ENCODE results near the gene PGRMC1.

The PGRMC1 gene

DNA sequence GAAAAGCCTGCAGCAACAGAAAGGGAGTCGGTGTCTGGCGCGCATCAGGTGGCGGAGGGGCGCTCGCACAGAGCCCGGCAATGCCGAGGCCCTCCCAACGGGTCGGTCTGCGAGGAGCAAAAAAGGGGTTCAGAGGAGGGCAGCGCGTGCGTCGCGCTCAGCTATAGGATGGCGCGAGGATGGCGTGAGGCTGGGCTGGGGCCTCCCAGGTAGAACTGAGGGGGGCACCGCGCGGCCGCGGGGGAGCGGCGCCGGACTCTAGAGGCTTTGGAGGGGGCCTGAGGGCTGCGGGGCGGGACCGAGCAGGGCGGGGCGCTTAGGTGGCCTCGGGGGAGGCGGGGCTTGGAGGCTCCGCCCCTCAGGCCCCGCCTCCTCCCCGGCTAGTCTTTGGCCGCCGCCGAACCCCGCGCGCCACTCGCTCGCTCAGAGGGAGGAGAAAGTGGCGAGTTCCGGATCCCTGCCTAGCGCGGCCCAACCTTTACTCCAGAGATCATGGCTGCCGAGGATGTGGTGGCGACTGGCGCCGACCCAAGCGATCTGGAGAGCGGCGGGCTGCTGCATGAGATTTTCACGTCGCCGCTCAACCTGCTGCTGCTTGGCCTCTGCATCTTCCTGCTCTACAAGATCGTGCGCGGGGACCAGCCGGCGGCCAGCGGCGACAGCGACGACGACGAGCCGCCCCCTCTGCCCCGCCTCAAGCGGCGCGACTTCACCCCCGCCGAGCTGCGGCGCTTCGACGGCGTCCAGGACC is at the start of gene PGRMC1:
Gene PGRMC1 (plus strand): TSS at position 414 of the 751 bp plus-strand sequence. CDS start 79 bp downstream, at position 493.
- Histone ChIP-seq H3K4me3 (ENCODE audit: low read length in 2 of 2) (peak within 1 kb of the TSS; percentile 80 to 81), H3K9me3 (ENCODE audit: control insufficient read depth in 2 of 2, low read length in 2 of 2) (no peaks in the 10 kb centered on the region), H3K27ac (ENCODE audit: low read depth in 2 of 2, low read length in 2 of 2) (peak within 1 kb of the TSS; percentile 79 to 85), H3K4me1 (ENCODE audit: control insufficient read depth in 2 of 2, insufficient read depth in 2 of 2, low read length in 2 of 2) (peaks cover 0 to 11% of the 10 kb centered on the region in 2 donors), H3K27me3 (ENCODE audit: control insufficient read depth in 2 of 2, insufficient read depth in 2 of 2, low read length in 2 of 2) (no peaks in the 10 kb centered on the region), H3K36me3 (ENCODE audit: control insufficient read depth in 2 of 2, insufficient read depth in 2 of 2, low read length in 2 of 2) (no peaks in the 10 kb centered on the region), H3K9ac (ENCODE audit: low read depth in 1 of 2, low read length in 2 of 2) (peak within 1 kb of the TSS; percentile 64 to 89)

- Histone ChIP-seq H3K27me3 (ENCODE audit: control insufficient read depth in 2 of 2, insufficient read depth in 2 of 2, low read length in 2 of 2) (no peaks in the 10 kb centered on the region), H3K36me3 (ENCODE audit: control insufficient read depth in 2 of 2, insufficient read depth in 2 of 2, low read length in 2 of 2) (no peaks in the 10 kb centered on the region), H3K9me3 (ENCODE audit: control insufficient read depth in 2 of 2, low read length in 2 of 2) (no peaks in the 10 kb centered on the region), H3K27ac (ENCODE audit: low read depth in 2 of 2, low read length in 2 of 2) (no peak overlapping the region), H3K4me3 (ENCODE audit: low read length in 2 of 2) (no peak overlapping the region), H3K9ac (ENCODE audit: low read depth in 1 of 2, low read length in 2 of 2) (no peak overlapping the region), H3K4me1 (ENCODE audit: control insufficient read depth in 2 of 2, insufficient read depth in 2 of 2, low read length in 2 of 2) (no peaks in the 10 kb centered on the region)
Observed at GRCh38 chrX:119186763-119187162, 49.3 kb upstream of the PGRMC1 start.

DNA sequence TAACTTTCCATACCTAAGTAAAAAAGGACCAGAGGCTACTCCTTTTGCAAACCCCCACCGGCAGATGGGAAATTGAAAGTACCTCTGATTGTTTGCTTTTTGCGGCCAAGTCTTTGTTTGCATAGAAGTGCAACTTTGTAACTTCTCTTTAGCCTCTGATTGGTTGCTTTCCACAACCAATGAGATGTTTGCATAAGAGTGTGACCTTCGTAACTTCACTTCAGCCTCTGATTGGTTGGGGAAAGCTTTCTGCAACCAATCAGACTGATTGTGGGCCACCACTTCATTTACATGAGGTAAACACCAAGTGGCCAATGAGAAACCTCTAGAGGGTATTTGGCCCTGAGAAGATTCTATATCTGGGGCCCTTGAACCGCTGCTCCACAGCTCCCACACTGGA is 48.8 kb upstream of the PGRMC1 start:
- no peak overlapping the region for H3K27ac ChIP-seq (ENCODE audit: low read depth in 2 of 2, low read length in 2 of 2)
- no peaks in the 10 kb centered on the region for H3K36me3 ChIP-seq (ENCODE audit: control insufficient read depth in 2 of 2, insufficient read depth in 2 of 2, low read length in 2 of 2)
- no peak overlapping the region for H3K4me3 ChIP-seq (ENCODE audit: low read length in 2 of 2)
- H3K9ac ChIP-seq (ENCODE audit: low read depth in 1 of 2, low read length in 2 of 2): no peak overlapping the region
- H3K9me3 ChIP-seq (ENCODE audit: control insufficient read depth in 2 of 2, low read length in 2 of 2): no peaks in the 10 kb centered on the region
- no peaks in the 10 kb centered on the region for H3K4me1 ChIP-seq (ENCODE audit: control insufficient read depth in 2 of 2, insufficient read depth in 2 of 2, low read length in 2 of 2)
- H3K27me3 ChIP-seq (ENCODE audit: control insufficient read depth in 2 of 2, insufficient read depth in 2 of 2, low read length in 2 of 2): no peaks in the 10 kb centered on the region

DNA sequence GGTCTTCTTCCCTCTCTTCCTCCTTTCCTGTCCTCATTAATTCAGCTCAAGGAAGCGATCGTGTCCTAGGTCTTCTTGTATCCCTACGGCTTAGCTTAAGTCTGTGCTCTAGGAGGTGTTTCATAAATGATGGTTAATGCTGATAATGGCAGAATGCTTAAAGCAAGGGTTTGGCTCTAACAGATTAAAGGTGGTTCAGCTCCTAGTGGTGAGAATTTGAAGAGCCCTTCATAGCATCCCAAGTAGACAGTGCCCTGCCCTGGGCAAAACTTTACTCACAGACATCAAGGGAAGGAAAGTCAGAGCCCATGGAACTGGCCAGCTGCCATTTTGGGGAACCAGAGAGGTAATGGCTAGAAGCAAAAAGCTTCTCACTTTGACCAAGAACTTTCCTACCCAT is 47.0 kb upstream of the PGRMC1 start:
- Histone ChIP-seq H3K36me3 (ENCODE audit: control insufficient read depth in 2 of 2, insufficient read depth in 2 of 2, low read length in 2 of 2) (no peaks in the 10 kb centered on the region), H3K9ac (ENCODE audit: low read depth in 1 of 2, low read length in 2 of 2) (no peak overlapping the region), H3K27me3 (ENCODE audit: control insufficient read depth in 2 of 2, insufficient read depth in 2 of 2, low read length in 2 of 2) (no peaks in the 10 kb centered on the region), H3K4me1 (ENCODE audit: control insufficient read depth in 2 of 2, insufficient read depth in 2 of 2, low read length in 2 of 2) (no peaks in the 10 kb centered on the region), H3K9me3 (ENCODE audit: control insufficient read depth in 2 of 2, low read length in 2 of 2) (no peaks in the 10 kb centered on the region), H3K27ac (ENCODE audit: low read depth in 2 of 2, low read length in 2 of 2) (no peak overlapping the region), H3K4me3 (ENCODE audit: low read length in 2 of 2) (no peak overlapping the region)

- no peaks in the 10 kb centered on the region for H3K9me3 ChIP-seq (ENCODE audit: control insufficient read depth in 2 of 2, low read length in 2 of 2)
- no peaks in the 10 kb centered on the region for H3K4me1 ChIP-seq (ENCODE audit: control insufficient read depth in 2 of 2, insufficient read depth in 2 of 2, low read length in 2 of 2)
- H3K36me3 ChIP-seq (ENCODE audit: control insufficient read depth in 2 of 2, insufficient read depth in 2 of 2, low read length in 2 of 2): no peaks in the 10 kb centered on the region
- H3K27ac ChIP-seq (ENCODE audit: low read depth in 2 of 2, low read length in 2 of 2): no peak overlapping the region
- H3K27me3 ChIP-seq (ENCODE audit: control insufficient read depth in 2 of 2, insufficient read depth in 2 of 2, low read length in 2 of 2): no peaks in the 10 kb centered on the region
- no peak overlapping the region for H3K4me3 ChIP-seq (ENCODE audit: low read length in 2 of 2)
- no peak overlapping the region for H3K9ac ChIP-seq (ENCODE audit: low read depth in 1 of 2, low read length in 2 of 2)
Observed at GRCh38 chrX:119189595-119189994, 46.5 kb upstream of the PGRMC1 start.

GRCh38 chrX:119190091-119190681 is 45.9 kb upstream of the PGRMC1 start:
- H3K4me1 ChIP-seq (ENCODE audit: control insufficient read depth in 2 of 2, insufficient read depth in 2 of 2, low read length in 2 of 2): no peaks in the 10 kb centered on the region
- no peak overlapping the region for H3K4me3 ChIP-seq (ENCODE audit: low read length in 2 of 2)
- no peak overlapping the region for H3K9ac ChIP-seq (ENCODE audit: low read depth in 1 of 2, low read length in 2 of 2)
- H3K27ac ChIP-seq (ENCODE audit: low read depth in 2 of 2, low read length in 2 of 2): no peak overlapping the region
- H3K27me3 ChIP-seq (ENCODE audit: control insufficient read depth in 2 of 2, insufficient read depth in 2 of 2, low read length in 2 of 2): no peaks in the 10 kb centered on the region
- no peaks in the 10 kb centered on the region for H3K36me3 ChIP-seq (ENCODE audit: control insufficient read depth in 2 of 2, insufficient read depth in 2 of 2, low read length in 2 of 2)
- H3K9me3 ChIP-seq (ENCODE audit: control insufficient read depth in 2 of 2, low read length in 2 of 2): no peaks in the 10 kb centered on the region

DNA sequence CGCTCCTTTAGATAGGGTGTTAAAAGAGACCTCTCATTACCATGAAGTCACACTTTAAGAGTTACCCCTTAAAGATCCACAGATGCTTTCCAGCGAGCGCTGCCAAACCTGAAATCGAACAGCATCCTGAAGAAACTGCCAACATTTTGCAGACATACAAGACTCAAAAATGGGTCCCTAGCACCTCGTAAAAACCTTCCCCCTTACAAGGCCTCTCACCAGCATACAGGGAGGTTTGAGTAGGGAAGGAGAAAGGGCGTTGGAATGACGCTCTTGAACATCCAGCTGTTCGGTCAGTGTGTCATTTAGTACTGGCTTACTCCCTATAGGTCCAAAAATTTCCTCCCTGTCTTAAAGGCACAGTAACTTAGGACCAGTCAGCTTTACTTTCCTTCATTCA is 45.3 kb upstream of the PGRMC1 start:
- Histone ChIP-seq H3K9ac (ENCODE audit: low read depth in 1 of 2, low read length in 2 of 2) (no peak overlapping the region), H3K4me3 (ENCODE audit: low read length in 2 of 2) (no peak overlapping the region), H3K36me3 (ENCODE audit: control insufficient read depth in 2 of 2, insufficient read depth in 2 of 2, low read length in 2 of 2) (no peaks in the 10 kb centered on the region), H3K9me3 (ENCODE audit: control insufficient read depth in 2 of 2, low read length in 2 of 2) (no peaks in the 10 kb centered on the region), H3K4me1 (ENCODE audit: control insufficient read depth in 2 of 2, insufficient read depth in 2 of 2, low read length in 2 of 2) (no peaks in the 10 kb centered on the region), H3K27me3 (ENCODE audit: control insufficient read depth in 2 of 2, insufficient read depth in 2 of 2, low read length in 2 of 2) (no peaks in the 10 kb centered on the region), H3K27ac (ENCODE audit: low read depth in 2 of 2, low read length in 2 of 2) (no peak overlapping the region)

DNA sequence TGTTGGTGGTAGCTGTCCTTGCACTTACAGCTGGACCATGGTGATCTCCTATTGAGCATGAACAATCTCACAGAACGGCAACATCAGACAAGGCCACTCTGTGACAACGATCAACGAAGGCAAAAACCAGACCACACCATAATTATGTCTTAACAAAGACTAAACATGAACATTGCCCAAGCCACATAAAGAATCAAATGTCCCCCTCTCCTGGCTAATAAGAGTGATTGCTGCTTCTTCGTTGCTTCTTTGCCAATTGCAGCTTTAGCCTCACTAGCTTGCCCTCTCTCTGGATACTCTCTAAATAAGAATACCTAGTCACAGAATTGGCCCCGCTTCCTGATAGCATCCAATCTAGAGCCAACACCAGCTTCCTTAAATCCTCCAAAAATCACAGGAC is 41.5 kb upstream of the PGRMC1 start:
- H3K27ac ChIP-seq (ENCODE audit: low read depth in 2 of 2, low read length in 2 of 2): no peak overlapping the region
- H3K4me3 ChIP-seq (ENCODE audit: low read length in 2 of 2): no peak overlapping the region
- no peak overlapping the region for H3K9ac ChIP-seq (ENCODE audit: low read depth in 1 of 2, low read length in 2 of 2)
- no peaks in the 10 kb centered on the region for H3K36me3 ChIP-seq (ENCODE audit: control insufficient read depth in 2 of 2, insufficient read depth in 2 of 2, low read length in 2 of 2)
- H3K4me1 ChIP-seq (ENCODE audit: control insufficient read depth in 2 of 2, insufficient read depth in 2 of 2, low read length in 2 of 2): no peaks in the 10 kb centered on the region
- no peaks in the 10 kb centered on the region for H3K27me3 ChIP-seq (ENCODE audit: control insufficient read depth in 2 of 2, insufficient read depth in 2 of 2, low read length in 2 of 2)
- no peaks in the 10 kb centered on the region for H3K9me3 ChIP-seq (ENCODE audit: control insufficient read depth in 2 of 2, low read length in 2 of 2)

DNA sequence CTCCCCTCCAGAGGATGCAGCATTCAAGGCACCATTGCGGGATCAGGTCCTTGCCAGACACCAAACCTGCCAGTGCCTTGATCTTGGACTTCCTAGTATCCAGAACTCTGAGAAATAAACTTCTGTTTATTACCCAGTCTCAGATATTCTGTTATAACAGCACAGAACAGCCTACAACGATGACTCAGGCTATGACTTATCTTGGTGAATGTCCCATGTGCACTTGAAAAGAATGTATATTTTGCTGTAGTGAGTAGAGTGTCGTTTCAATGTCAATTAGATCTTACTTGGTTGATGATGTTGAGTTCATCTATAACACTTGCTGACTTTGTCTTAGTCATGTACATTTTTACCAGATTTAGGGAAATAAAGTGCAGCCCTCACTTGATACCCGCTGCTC is 34.5 kb upstream of the PGRMC1 start:
- no peak overlapping the region for H3K27ac ChIP-seq (ENCODE audit: low read depth in 2 of 2, low read length in 2 of 2)
- no peak overlapping the region for H3K9ac ChIP-seq (ENCODE audit: low read depth in 1 of 2, low read length in 2 of 2)
- H3K27me3 ChIP-seq (ENCODE audit: control insufficient read depth in 2 of 2, insufficient read depth in 2 of 2, low read length in 2 of 2): peaks cover 0 to 2% of the 10 kb centered on the region in 2 donors
- no peaks in the 10 kb centered on the region for H3K4me1 ChIP-seq (ENCODE audit: control insufficient read depth in 2 of 2, insufficient read depth in 2 of 2, low read length in 2 of 2)
- H3K4me3 ChIP-seq (ENCODE audit: low read length in 2 of 2): no peak overlapping the region
- no peaks in the 10 kb centered on the region for H3K36me3 ChIP-seq (ENCODE audit: control insufficient read depth in 2 of 2, insufficient read depth in 2 of 2, low read length in 2 of 2)
- no peaks in the 10 kb centered on the region for H3K9me3 ChIP-seq (ENCODE audit: control insufficient read depth in 2 of 2, low read length in 2 of 2)

- H3K9me3 ChIP-seq (ENCODE audit: control insufficient read depth in 2 of 2, low read length in 2 of 2): no peaks in the 10 kb centered on the region
- no peaks in the 10 kb centered on the region for H3K4me1 ChIP-seq (ENCODE audit: control insufficient read depth in 2 of 2, insufficient read depth in 2 of 2, low read length in 2 of 2)
- H3K4me3 ChIP-seq (ENCODE audit: low read length in 2 of 2): no peak overlapping the region
- H3K27me3 ChIP-seq (ENCODE audit: control insufficient read depth in 2 of 2, insufficient read depth in 2 of 2, low read length in 2 of 2): peaks cover 0 to 2% of the 10 kb centered on the region in 2 donors
- H3K9ac ChIP-seq (ENCODE audit: low read depth in 1 of 2, low read length in 2 of 2): no peak overlapping the region
- no peak overlapping the region for H3K27ac ChIP-seq (ENCODE audit: low read depth in 2 of 2, low read length in 2 of 2)
- no peaks in the 10 kb centered on the region for H3K36me3 ChIP-seq (ENCODE audit: control insufficient read depth in 2 of 2, insufficient read depth in 2 of 2, low read length in 2 of 2)
Observed at GRCh38 chrX:119206203-119206602, 29.9 kb upstream of the PGRMC1 start.
